ENCODE data around the gene SNX3. TPM values are rescaled to one million over a fixed set of nuclear protein-coding genes. Genes with fewer than 3 reads are reported as not detected.
A peak's percentile ranks its signal among the peaks of the same experiment; 100 is the strongest.

Gene SNX3
- total and polyA plus RNA-seq, 2 experiments from 2014 or later, result 291 to 359 TPM

GRCh38 chr6:108268845-108269244 is 8.0 kb upstream of the SNX3 start:
- 97% methylated on average over 3 of the region's 3 CpGs for WGBS (ENCODE audit: low lambda C conversion rate, missing lambda C conversion rate)

GRCh38 chr6:108263371-108263770 is 2.5 kb upstream of the SNX3 start:
- Histone ChIP-seq H3K27ac (no peak overlapping the region), H3K27me3 (no peaks in the 10 kb centered on the region), H2AFZ (no peak overlapping the region), H3K36me3 (replicated peaks; ENCODE audit: insufficient read depth, low read depth) (no peaks in the 10 kb centered on the region), H4K20me1 (ENCODE audit: insufficient read depth, poor library complexity, severe bottlenecking) (no peaks in the 10 kb centered on the region), H3K4me1 (ENCODE audit: insufficient read depth) (peaks cover 6% of the 10 kb centered on the region), H3K4me3 (no peak overlapping the region), H3K4me2 (no peak overlapping the region), H3K9me3 (ENCODE audit: low read depth) (no peaks in the 10 kb centered on the region), H3K79me2 (peaks cover 22% of the 10 kb centered on the region), H3K9me2 (replicated peaks; ENCODE audit: insufficient read depth) (no peaks in the 10 kb centered on the region)
- no peak for DNase-seq (ENCODE audit: low spot score)
- no peak for TF ChIP-seq EZH2 (IDR thresholded peaks at IDR 0.05; ENCODE audit: borderline replicate concordance)
- no peak for TF ChIP-seq CTCF (IDR thresholded peaks at IDR 0.05; ENCODE audit: poor library complexity)
- no peak for TF ChIP-seq EZH2phosphoT487 (IDR thresholded peaks at IDR 0.05; ENCODE audit: low read depth, severe bottlenecking, unreplicated experiment)
- WGBS (ENCODE audit: low lambda C conversion rate, missing lambda C conversion rate), result 96% methylated on average over 2 of the region's 2 CpGs

More at GRCh38 chr6:108268845-108269244, 8.0 kb upstream of the SNX3 start:
- Histone ChIP-seq H3K4me2 (no peak overlapping the region), H3K36me3 (replicated peaks; ENCODE audit: insufficient read depth, low read depth) (no peaks in the 10 kb centered on the region), H3K9me2 (replicated peaks; ENCODE audit: insufficient read depth) (no peaks in the 10 kb centered on the region), H3K4me1 (ENCODE audit: insufficient read depth) (no peaks in the 10 kb centered on the region), H2AFZ (no peak overlapping the region), H3K27ac (no peak overlapping the region), H4K20me1 (ENCODE audit: insufficient read depth, poor library complexity, severe bottlenecking) (no peaks in the 10 kb centered on the region), H3K4me3 (no peak overlapping the region), H3K27me3 (no peaks in the 10 kb centered on the region), H3K79me2 (no peaks in the 10 kb centered on the region), H3K9me3 (ENCODE audit: low read depth) (no peaks in the 10 kb centered on the region)
- TF ChIP-seq EZH2 (IDR thresholded peaks at IDR 0.05; ENCODE audit: borderline replicate concordance), result no peak
- no peak for TF ChIP-seq EZH2phosphoT487 (IDR thresholded peaks at IDR 0.05; ENCODE audit: low read depth, severe bottlenecking, unreplicated experiment)
- no peak for TF ChIP-seq CTCF (IDR thresholded peaks at IDR 0.05; ENCODE audit: poor library complexity)
- no peak for DNase-seq (ENCODE audit: low spot score)

GRCh38 chr6:108260126-108260808 is 573 bp downstream of the SNX3 start:
- TF ChIP-seq EZH2phosphoT487 (IDR thresholded peaks at IDR 0.05; ENCODE audit: low read depth, severe bottlenecking, unreplicated experiment), result no peak
- no peak for TF ChIP-seq CTCF (IDR thresholded peaks at IDR 0.05; ENCODE audit: poor library complexity)
- no peak for TF ChIP-seq EZH2 (IDR thresholded peaks at IDR 0.05; ENCODE audit: borderline replicate concordance)
- DNase-seq (ENCODE audit: low spot score), result peak; percentile 67
- Histone ChIP-seq H3K4me3 (peak overlapping the region; percentile 78), H3K9me2 (replicated peaks; ENCODE audit: insufficient read depth) (no peaks in the 10 kb centered on the region), H2AFZ (peak overlapping the region; percentile 60), H3K4me2 (peak overlapping the region; percentile 80), H3K27me3 (no peaks in the 10 kb centered on the region), H3K9me3 (ENCODE audit: low read depth) (no peaks in the 10 kb centered on the region), H3K27ac (peak overlapping the region; percentile 91), H4K20me1 (ENCODE audit: insufficient read depth, poor library complexity, severe bottlenecking) (peaks cover 23% of the 10 kb centered on the region), H3K79me2 (peaks cover 53% of the 10 kb centered on the region), H3K4me1 (ENCODE audit: insufficient read depth) (peaks cover 15% of the 10 kb centered on the region), H3K36me3 (replicated peaks; ENCODE audit: insufficient read depth, low read depth) (no peaks in the 10 kb centered on the region)
- WGBS (ENCODE audit: low lambda C conversion rate, missing lambda C conversion rate), result under 1% methylated on average over 24 of the region's 29 CpGs
